DMS79 treated with DMSO at 0.1 percent for 48 hours (cell line): ENCODE results near the gene TTLL5.
"Not testable (repeated sequence)": the region's sequence is repeated elsewhere in the genome, so short reads cannot be mapped to it uniquely, and the experiment has no call there.

Source experiments
- DNase-seq: peaks from one replicate; lab custom pipeline; 2025; lab: John Stamatoyannopoulos, UW

TTLL5 gene

GRCh38 chr14:75909630-75910029 is 248.6 kb downstream of the TTLL5 start:
- DNase-seq: no peak

- DNase-seq: no peak
Measured at GRCh38 chr14:75910048-75910447, 249.0 kb downstream of the TTLL5 start.

DNA sequence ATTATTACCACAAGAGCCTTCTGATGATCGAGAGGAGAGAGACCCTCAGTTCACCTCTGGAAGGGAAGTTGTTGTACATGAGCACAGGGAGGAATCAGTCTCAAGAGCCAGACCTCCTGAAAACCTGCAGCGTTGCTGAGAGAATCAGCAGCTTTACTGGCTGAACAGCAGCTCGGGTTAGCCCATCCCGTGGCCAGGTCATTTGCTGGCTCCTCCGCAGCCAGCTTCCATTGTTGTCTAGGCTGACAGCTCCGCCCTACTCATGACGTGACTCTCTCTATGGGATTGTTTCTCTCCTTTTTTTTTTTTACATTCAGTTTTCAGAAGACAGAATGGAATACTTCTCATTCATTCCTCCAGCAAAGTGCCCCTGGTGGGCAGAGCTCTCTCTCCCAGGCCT is 250.8 kb downstream of the TTLL5 start:
- no peak for DNase-seq

- no peak for DNase-seq
Measured at GRCh38 chr14:75913183-75913582, 252.1 kb downstream of the TTLL5 start.

DNA sequence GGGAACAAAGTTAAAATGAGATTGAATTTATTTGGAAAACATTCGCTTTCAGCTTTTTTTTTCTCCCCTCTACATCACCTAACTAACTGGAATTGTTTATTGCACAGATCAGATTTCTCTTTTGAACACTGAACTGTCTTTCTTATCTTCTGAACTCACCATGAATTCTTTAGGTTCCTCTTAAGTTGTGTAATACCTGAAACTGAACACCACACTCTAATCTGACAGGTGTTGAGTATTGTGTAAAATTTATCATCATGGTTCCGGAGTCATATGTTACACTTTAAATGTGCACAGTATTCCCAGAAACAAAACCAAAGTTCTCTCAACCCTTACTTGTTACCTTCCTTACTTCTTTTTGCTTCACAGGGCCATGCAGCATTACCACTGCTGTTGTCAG is 254.0 kb downstream of the TTLL5 start:
- no peak for DNase-seq

GRCh38 chr14:75917322-75917945 is 256.4 kb downstream of the TTLL5 start:
- no peak for DNase-seq

- no peak for DNase-seq
Measured at GRCh38 chr14:75917946-75918335, 256.9 kb downstream of the TTLL5 start.

- DNase-seq: not testable (repeated sequence)
Measured at GRCh38 chr14:75920421-75920820, 259.4 kb downstream of the TTLL5 start.

DNA sequence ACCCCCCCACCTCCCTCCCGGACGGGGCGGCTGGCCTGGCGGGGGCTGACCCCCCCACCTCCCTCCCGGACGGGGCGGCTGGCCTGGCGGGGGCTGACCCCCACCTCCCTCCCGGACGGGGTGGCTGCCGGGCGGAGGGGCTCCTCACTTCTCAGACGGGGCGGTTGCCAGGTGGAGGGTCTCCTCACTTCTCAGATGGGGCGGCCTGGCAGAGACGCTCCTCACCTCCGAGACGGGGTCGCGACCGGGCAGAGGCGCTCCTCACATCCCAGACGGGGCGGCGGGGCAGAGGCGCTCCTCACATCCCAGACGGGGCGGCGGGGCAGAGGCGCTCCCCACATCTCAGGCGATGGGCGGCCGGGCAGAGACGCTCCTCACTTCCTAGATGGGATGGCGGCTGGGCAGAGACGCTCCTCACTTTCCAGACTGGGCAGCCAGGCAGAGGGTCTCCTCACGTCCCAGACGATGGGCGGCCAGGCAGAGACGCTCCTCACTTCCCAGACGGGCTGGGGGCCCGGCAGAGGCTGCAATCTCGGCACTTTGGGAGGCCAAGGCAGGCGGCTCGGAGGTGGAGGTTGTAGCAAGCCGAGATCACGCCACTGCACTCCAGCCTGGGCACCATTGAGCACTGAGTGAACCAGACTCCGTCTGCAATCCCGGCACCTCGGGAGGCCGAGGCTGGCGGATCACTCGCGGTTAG is 264.2 kb downstream of the TTLL5 start:
- not testable (repeated sequence) for DNase-seq

- no peak for DNase-seq
Measured at GRCh38 chr14:75926431-75927115, 265.5 kb downstream of the TTLL5 start.

GRCh38 chr14:75927564-75928087 is 266.6 kb downstream of the TTLL5 start:
- no peak for DNase-seq

DNA sequence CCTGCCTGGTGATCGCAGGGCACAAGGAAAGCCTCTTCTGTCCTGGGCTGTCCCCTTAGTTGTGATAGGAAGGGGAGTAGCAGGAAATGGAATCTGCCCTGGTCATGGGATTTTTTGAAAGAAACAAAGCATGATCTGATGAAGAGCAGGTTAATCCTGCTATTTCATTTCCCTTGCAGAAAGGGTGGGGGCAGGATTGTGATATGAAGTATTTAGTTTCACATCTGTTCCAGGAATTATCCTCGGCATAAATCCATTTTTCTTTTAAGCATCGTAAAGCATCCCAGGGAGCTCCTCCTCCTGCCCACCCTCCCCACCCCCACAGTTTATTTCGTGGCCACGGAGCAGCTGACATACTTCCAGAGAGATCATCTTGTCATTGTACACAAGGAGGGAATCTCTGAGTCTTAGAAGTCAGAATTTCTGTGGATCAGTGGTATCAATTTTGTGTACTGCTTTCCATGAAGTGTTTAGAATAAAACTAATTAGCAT is 267.7 kb downstream of the TTLL5 start:
- DNase-seq: no peak

DNA sequence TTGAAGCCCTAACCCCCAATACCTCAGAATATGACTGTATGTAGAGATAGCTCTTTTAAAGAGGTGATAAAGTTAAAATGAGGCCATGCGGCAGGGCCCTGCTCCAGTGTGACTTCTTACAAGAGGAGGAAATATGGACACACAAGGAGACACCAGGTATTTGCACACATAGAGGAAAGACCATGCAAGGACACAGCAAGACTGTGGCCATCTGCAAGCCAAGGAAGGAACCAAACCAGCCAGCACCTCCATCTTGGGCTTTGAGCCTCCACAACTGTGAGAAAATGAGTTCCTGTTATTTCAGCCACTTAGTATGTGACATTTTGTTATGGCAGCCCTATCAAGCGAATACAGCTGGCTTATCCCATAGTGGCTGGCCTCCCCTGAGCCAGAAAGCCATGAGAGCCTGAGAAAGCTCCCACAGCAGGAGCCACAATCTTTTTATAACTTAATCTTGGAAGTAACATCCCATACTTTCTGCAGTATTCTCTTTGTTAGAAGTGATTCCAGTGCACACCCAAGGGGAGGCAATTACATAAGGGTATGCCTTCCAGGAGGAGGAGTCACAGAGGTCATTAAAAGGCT is 272.8 kb downstream of the TTLL5 start:
- no peak for DNase-seq

DNA sequence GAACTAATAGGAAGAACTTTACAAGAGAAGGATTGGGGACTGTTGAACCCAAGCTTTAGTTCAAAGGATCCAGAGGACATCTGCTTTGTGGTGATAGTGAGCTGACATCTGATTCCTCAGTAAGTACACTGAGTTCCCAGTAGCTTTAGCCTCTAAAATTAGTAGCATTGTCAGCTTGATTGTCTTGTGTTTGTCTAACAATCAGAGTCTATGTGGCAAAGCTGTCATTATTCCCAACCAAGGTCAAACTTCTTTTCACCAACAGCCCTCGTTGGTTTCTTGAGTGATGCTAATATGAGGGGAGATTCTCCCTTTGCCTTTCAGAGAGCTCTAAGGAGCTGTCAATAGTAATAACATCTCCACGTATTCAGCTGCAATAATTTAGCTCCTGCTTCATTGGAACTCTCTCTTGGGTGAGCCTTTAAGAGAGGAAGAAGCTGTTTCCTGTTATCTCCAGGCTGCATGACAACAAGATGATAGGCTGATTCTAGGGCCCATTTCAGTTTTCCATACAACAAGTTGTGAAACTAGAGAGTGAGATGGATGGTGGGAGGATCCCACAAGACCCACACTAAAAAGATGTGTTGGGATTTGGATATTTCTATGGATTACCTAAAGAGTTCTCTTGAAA is 274.1 kb downstream of the TTLL5 start:
- no peak for DNase-seq

GRCh38 chr14:75939200-75939599 is 278.2 kb downstream of the TTLL5 start:
- no peak for DNase-seq

- no peak for DNase-seq
Measured at GRCh38 chr14:75941030-75941429, 280.0 kb downstream of the TTLL5 start.

DNA sequence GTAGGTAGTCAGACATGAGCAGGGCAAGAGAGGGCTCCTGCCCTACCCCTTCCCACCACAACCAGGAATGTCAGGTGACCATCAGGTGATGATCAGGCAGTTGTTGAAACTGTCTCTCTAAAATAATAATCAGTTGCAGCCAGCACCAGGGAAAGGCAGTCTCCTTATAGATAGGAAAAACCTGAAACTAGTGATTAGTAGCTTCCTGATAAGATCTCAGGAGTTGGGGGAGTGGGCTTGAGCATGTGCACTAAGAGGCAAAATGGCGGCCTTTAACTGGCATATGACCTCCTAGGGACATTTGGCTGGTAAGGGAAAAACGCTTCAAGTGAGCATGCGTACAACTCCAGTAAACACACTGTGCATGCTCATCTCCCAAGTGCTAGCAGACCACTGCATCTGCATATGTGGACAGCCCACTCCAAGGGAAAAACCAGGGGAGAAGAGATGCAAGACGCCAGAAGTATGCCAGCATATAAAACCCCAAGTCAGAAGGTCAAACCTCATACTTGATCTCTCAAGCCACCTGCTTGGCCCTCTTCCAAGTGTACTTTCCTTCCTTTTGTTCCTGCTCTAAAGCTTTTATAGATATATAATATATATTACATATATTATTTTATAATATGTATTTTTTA is 283.7 kb downstream of the TTLL5 start:
- DNase-seq: no peak

GRCh38 chr14:75946785-75947184 is 285.7 kb downstream of the TTLL5 start:
- DNase-seq: no peak

DNA sequence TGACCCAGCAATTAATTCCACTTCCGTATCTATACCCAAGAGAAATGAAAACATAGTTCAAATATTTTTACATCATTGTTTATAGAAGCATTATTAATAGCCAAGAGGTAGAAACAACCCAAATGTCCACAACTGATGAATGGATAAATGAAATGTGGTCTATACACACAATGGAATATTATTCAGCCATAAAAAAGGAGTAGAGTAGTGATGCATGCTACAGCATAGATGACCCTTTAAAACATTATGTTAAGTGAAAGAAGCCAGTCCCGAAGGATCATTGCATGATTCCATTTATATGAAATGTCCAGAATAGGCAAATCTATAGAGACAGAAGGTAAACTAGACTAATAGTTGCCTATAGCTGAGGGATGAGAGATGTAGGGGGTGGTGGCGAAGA is 291.4 kb downstream of the TTLL5 start:
- DNase-seq: no peak

DNA sequence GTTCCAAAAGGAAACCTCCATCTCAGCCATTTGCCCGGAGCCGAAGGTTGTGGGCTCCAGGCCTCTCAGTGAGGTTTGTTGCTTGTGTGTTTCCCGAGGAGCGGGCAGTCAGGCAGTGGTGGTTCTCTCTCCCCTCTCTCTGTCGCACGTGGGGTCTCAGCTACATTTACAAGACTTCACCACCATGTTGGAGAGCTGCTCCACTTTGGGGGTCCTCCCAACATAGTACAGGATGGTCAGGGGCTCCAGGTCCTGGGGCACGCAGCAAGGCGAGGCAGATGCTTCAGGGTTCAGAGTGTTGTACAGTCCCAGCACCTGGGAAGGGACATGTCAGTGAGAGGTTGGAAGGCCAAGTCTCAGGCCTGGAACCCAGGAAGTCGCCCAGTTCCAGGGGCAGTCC is 298.0 kb downstream of the TTLL5 start:
- no peak for DNase-seq

DNA sequence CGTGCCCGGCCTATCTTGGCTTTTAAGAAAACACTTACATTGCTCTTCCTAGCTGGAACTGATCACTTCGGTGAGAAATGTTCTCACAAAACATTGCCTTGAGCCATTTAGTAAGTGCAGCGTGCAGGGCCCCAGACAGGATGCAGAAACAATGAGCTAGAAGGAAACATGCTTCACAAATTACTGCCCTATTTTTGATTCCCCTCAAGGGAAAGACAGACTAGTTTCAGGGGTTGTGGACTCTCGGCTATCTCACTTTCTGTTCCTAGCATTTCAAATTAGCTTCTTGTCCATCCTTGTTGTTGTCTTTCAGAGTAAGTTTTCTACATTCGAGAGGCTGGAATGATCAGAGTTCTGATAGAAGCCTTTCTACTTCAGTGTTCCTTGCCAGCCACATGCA is 299.2 kb downstream of the TTLL5 start:
- no peak for DNase-seq

- no peak for DNase-seq
Measured at GRCh38 chr14:75961662-75962061, 300.6 kb downstream of the TTLL5 start.
